PC-9 (cell line): ENCODE data around the gene SYCP2.

Experiments used
- EZH2 ChIP-seq: fragments of 200-600 bp; sonication (generic); IDR thresholded peaks from 2 replicates; pipeline ENCODE4 v1.8.0; 2017; ENCODE audit warnings: antibody characterized with exemption, low read depth
- TF ChIP-seq, protein P1 (sequence below): fragments of 200-600 bp; sonication (generic); conservative IDR thresholded peaks from 2 replicates; pipeline ENCODE4 v1.6.1; 2017; ENCODE audit warnings: mixed run types, antibody characterized with exemption, mild to moderate bottlenecking, moderate library complexity

DNA sequence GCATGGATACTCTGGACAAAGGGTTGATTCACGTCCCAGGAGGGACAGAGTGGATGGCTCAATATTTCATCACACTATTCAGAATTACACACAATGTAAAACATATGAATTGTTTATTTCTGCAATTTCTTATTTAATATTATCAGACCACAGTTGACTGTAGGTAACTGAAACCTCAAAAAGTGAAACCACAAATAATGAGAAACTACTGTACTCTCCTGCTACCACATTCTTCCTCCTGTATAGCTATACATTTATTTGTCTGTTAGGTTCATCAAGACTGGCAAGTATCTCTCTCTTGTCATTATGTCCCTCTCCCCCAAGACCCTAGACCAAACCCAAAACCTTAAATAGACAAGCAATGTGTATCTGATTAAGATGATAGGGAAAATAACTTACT is 60.0 kb downstream of the SYCP2 start:
- TF ChIP-seq, protein P1, sequence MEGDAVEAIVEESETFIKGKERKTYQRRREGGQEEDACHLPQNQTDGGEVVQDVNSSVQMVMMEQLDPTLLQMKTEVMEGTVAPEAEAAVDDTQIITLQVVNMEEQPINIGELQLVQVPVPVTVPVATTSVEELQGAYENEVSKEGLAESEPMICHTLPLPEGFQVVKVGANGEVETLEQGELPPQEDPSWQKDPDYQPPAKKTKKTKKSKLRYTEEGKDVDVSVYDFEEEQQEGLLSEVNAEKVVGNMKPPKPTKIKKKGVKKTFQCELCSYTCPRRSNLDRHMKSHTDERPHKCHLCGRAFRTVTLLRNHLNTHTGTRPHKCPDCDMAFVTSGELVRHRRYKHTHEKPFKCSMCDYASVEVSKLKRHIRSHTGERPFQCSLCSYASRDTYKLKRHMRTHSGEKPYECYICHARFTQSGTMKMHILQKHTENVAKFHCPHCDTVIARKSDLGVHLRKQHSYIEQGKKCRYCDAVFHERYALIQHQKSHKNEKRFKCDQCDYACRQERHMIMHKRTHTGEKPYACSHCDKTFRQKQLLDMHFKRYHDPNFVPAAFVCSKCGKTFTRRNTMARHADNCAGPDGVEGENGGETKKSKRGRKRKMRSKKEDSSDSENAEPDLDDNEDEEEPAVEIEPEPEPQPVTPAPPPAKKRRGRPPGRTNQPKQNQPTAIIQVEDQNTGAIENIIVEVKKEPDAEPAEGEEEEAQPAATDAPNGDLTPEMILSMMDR, result no peak
- no peak for TF ChIP-seq EZH2
